SIG-M5 treated with dmso at 0.1 percent for 504 hours (cell line): ENCODE results near the gene STARD3NL.
"Not testable (repeated sequence)": the region's sequence is repeated elsewhere in the genome, so short reads cannot be mapped to it uniquely, and the experiment has no call there.

Source experiments
- DNase-seq: peaks from one replicate; lab custom pipeline; 2025; ENCODE audit not compliant: unreplicated experiment; lab: John Stamatoyannopoulos, UW

Gene STARD3NL

GRCh38 chr7:38262545-38262944 is 84.5 kb downstream of the STARD3NL start:
- DNase-seq, result no peak

GRCh38 chr7:38263274-38263673 is 85.2 kb downstream of the STARD3NL start:
- DNase-seq, result not testable (repeated sequence)

- not testable (repeated sequence) for DNase-seq
These were observed 86.6 kb downstream of the STARD3NL start for GRCh38 chr7:38264602-38265001.

GRCh38 chr7:38265958-38266357 is 87.9 kb downstream of the STARD3NL start:
- peak; percentile 21 for DNase-seq

GRCh38 chr7:38269704-38270346 is 91.8 kb downstream of the STARD3NL start:
- DNase-seq, result not testable (repeated sequence)

- not testable (repeated sequence) for DNase-seq
These were observed 92.4 kb downstream of the STARD3NL start for GRCh38 chr7:38270405-38270804.

GRCh38 chr7:38273286-38273995 is 95.4 kb downstream of the STARD3NL start, which contains the start of gene TARP:
Gene TARP, minus strand, starts transcription at chr7:38273636.
- peak; percentile 17 for DNase-seq

GRCh38 chr7:38274486-38274885 is 96.4 kb downstream of the STARD3NL start:
- DNase-seq, result no peak

GRCh38 chr7:38274927-38275620 is 97.0 kb downstream of the STARD3NL start:
- DNase-seq, result no peak

- DNase-seq, result peak; percentile 83
These were observed 98.2 kb downstream of the STARD3NL start for GRCh38 chr7:38276096-38276877.

- DNase-seq, result no peak
These were observed 102.0 kb downstream of the STARD3NL start for GRCh38 chr7:38280000-38280399.
